T-helper 1 cell (primary cell): ENCODE results near the gene COA5.
"Not testable (repeated sequence)": the region's sequence is repeated elsewhere in the genome, so short reads cannot be mapped to it uniquely, and the experiment has no call there.

Source experiments
- DNase-seq, 5 donors: peaks; one replicate each; pipeline ENCODE4 v3.0.0-alpha.2; 2012 to 2020

Gene COA5

GRCh38 chr2:98606431-98606830 is 1.9 kb downstream of the COA5 start:
- no peak for DNase-seq

- DNase-seq, result no peak
Measured at GRCh38 chr2:98605076-98605475, 3.2 kb downstream of the COA5 start.

GRCh38 chr2:98604547-98604946 is 3.8 kb downstream of the COA5 start:
- no peak for DNase-seq

GRCh38 chr2:98601532-98602132 is 6.7 kb downstream of the COA5 start:
- DNase-seq, result peak in 1 of 5 donors; percentile 35

- no peak for DNase-seq
Measured at GRCh38 chr2:98598781-98599428, 9.4 kb downstream of the COA5 start.

GRCh38 chr2:98594665-98595064 is 13.6 kb downstream of the COA5 start:
- DNase-seq, result not testable (repeated sequence)

- DNase-seq, result no peak
Measured at GRCh38 chr2:98592565-98592964, 15.7 kb downstream of the COA5 start.

GRCh38 chr2:98589489-98589888 is 18.8 kb downstream of the COA5 start:
- DNase-seq, result no peak

- no peak for DNase-seq
Measured at GRCh38 chr2:98588880-98589431, 19.4 kb downstream of the COA5 start.

- no peak for DNase-seq
Measured at GRCh38 chr2:98586551-98587140, 21.7 kb downstream of the COA5 start.

GRCh38 chr2:98585386-98585785 is 22.9 kb downstream of the COA5 start:
- no peak for DNase-seq

GRCh38 chr2:98583816-98584618 is 24.3 kb downstream of the COA5 start:
- DNase-seq, result no peak

GRCh38 chr2:98583276-98583675 is 25.0 kb downstream of the COA5 start:
- no peak for DNase-seq

- DNase-seq, result no peak
Measured at GRCh38 chr2:98582523-98582922, 25.8 kb downstream of the COA5 start.

GRCh38 chr2:98580656-98581284 is 27.5 kb downstream of the COA5 start:
- no peak for DNase-seq

GRCh38 chr2:98579926-98580325 is 28.4 kb downstream of the COA5 start:
- DNase-seq, result no peak

GRCh38 chr2:98578231-98578630 is 30.1 kb downstream of the COA5 start:
- DNase-seq, result no peak

GRCh38 chr2:98577313-98577712 is 31.0 kb downstream of the COA5 start:
- DNase-seq, result no peak

- DNase-seq, result no peak
Measured at GRCh38 chr2:98576666-98577312, 31.5 kb downstream of the COA5 start.

GRCh38 chr2:98573426-98573825 is 34.9 kb downstream of the COA5 start:
- no peak for DNase-seq

GRCh38 chr2:98572676-98573075 is 35.6 kb downstream of the COA5 start:
- DNase-seq, result no peak

- no peak for DNase-seq
Measured at GRCh38 chr2:98572211-98572610, 36.1 kb downstream of the COA5 start.
